Measurements from ENCODE around the gene MAPK1. TPM values are rescaled to one million over a fixed set of nuclear protein-coding genes. Genes with fewer than 3 reads are reported as not detected.

The MAPK1 gene
- total and polyA plus RNA-seq, 9 of the 15 experiments (the other 6 are each of a cell fraction or from before 2014, with no cell fraction given): 46.3 to 575 (median 283) TPM

GRCh38 chr22:21739828-21740377, 127.5 kb downstream of the MAPK1 start:
- intact Hi-C loops (cut with micrococcal nuclease): no loop called here
- H2AFZ ChIP-seq (ENCODE audit: low read depth, low read length): no peak overlapping the region; the same call in 1 of the 2 replicates
- peaks cover 14 to 28% of the 10 kb centered on the region in 2 experiments for H3K4me1 ChIP-seq (replicated peaks in 1 of 2; ENCODE audit: control insufficient read depth in 2 of 2, insufficient read depth in 2 of 2, low read length in 2 of 2)
- H3K4me2 ChIP-seq (ENCODE audit: insufficient read depth, low read length): no peak overlapping the region
- BruUV-seq (replicated peaks): no TSS peak
- no peaks in the 10 kb centered on the region for H3K9me3 ChIP-seq (replicated peaks; ENCODE audit: control insufficient read depth, insufficient read depth, low read depth, low read length)
- DNase-seq (ENCODE audit: extremely low read depth in 1 of 4, low spot score in 3 of 4) (peak in 1 of 4 experiments; percentile 33), ATAC-seq (no peak), FAIRE-seq (no peak)
- H3K9ac ChIP-seq (ENCODE audit: insufficient read depth in 1 of 2, low read depth in 2 of 2, low read length in 2 of 2): peak overlapping the region in 1 of 2 experiments; percentile 6; a peak in 1 of 4 replicates
- ChIA-PET POLR2A (interaction anchor here (0.9 to 2.7 kb wide), 7 partner anchors 9 to 197 kb away, joined by 3 to 13 read pairs (median 4); no protein-coding TSS in a partner anchor), CTCF (ENCODE audit: low intra/inter-chr PET ratio) (no interaction called here)
- in situ Hi-C loops (cut with MboI): no loop called here
- H4K20me1 ChIP-seq (replicated peaks; ENCODE audit: control insufficient read depth, insufficient read depth, low read length): peaks cover 10% of the 10 kb centered on the region; the same call in 1 of the 2 replicates
- H3K4me3 ChIP-seq: no peak overlapping the region
- no peaks in the 10 kb centered on the region for H3K79me2 ChIP-seq (ENCODE audit: control insufficient read depth, insufficient read depth, low read length)
- no peaks in the 10 kb centered on the region for H3K9me1 ChIP-seq (ENCODE audit: control insufficient read depth, insufficient read depth, low read length)
- WGBS (ENCODE audit: insufficient coverage, low coverage, missing lambda C conversion rate): 22% methylated on average over 5 of the region's 5 CpGs
- H3K27ac ChIP-seq (ENCODE audit: extremely low read depth, low read depth, low read length): no peak overlapping the region
- H3K27me3 ChIP-seq (ENCODE audit: control insufficient read depth in 2 of 2, insufficient read depth in 2 of 2, low read length in 2 of 2): peaks cover 45 to 51% of the 10 kb centered on the region in 2 experiments
- no peaks in the 10 kb centered on the region for H3K36me3 ChIP-seq (ENCODE audit: control insufficient read depth, insufficient read depth, low read length)
- TF ChIP-seq RFX5 (IDR thresholded peaks at IDR 0.05; ENCODE audit: low read depth, low read length) (no peak), HDAC8 (tag; IDR thresholded peaks at IDR 0.05) (peak; percentile 57; the same call in 1 of the 2 replicates), HNRNPUL1 (IDR thresholded peaks at IDR 0.05; ENCODE audit: low read length) (no peak; the same call in 1 of the 2 replicates), RBBP5 (IDR thresholded peaks at IDR 0.05; ENCODE audit: borderline replicate concordance, insufficient read depth, low read length, poor library complexity, severe bottlenecking) (peak; percentile 65), PHF8 (IDR thresholded peaks at IDR 0.05; ENCODE audit: borderline replicate concordance, low read length) (no peak; the same call in 1 of the 2 replicates), ID3 (CRISPR knock-in tag; IDR thresholded peaks at IDR 0.05) (no peak), ID3 (tag; IDR thresholded peaks at IDR 0.05) (0 out of 2 replicates have a peak, but pooled peaks have one; percentile 32), HNRNPLL (IDR thresholded peaks at IDR 0.05; ENCODE audit: low read depth, low read length, poor library complexity, severe bottlenecking) (peak; percentile 5), ZNF740 (CRISPR knock-in tag; IDR thresholded peaks at IDR 0.05) (no peak), ZNF740 (tag; IDR thresholded peaks at IDR 0.05) (no peak), OTX1 (CRISPR knock-in tag; IDR thresholded peaks at IDR 0.05) (no peak), KDM5B (IDR thresholded peaks at IDR 0.05; ENCODE audit: insufficient replicate concordance, low read depth, low read length) (peak; percentile 31), RREB1 (CRISPR knock-in tag; IDR thresholded peaks at IDR 0.05) (no peak), SETDB1 (IDR thresholded peaks at IDR 0.05; ENCODE audit: low read length) (peak; percentile 76)
